Stomach smooth muscle (tissue), 2 donors: Measurements from ENCODE around the gene IPO9.

Source experiments
- H3K27ac ChIP-seq: one replicate; pipeline ENCODE4 v1.7.0; 2013; ENCODE audit warnings: mild to moderate bottlenecking, low read length, inconsistent platforms
- H3K27me3 ChIP-seq, 2 donors: one replicate each; pipeline ENCODE4 v1.7.0; 2013; ENCODE audit warnings: low read length in 2 of 2; ENCODE audit not compliant: insufficient read depth in 2 of 2, control insufficient read depth in 1 of 2
- H3K36me3 ChIP-seq, 2 donors: one replicate each; pipeline ENCODE4 v1.7.0; 2013; ENCODE audit warnings: low read length in 2 of 2; ENCODE audit not compliant: control insufficient read depth in 2 of 2, insufficient read depth in 2 of 2
- H3K4me1 ChIP-seq: one replicate; pipeline ENCODE4 v1.7.0; 2013; ENCODE audit warnings: low read length; ENCODE audit not compliant: control insufficient read depth, insufficient read depth
- H3K4me3 ChIP-seq, 2 donors: one replicate each; pipeline ENCODE4 v1.7.0; 2013; ENCODE audit warnings: low read length in 2 of 2
- H3K9ac ChIP-seq, 2 donors: one replicate each; pipeline ENCODE4 v1.7.0; 2013; ENCODE audit warnings: low read length in 2 of 2, mild to moderate bottlenecking in 1 of 2
- H3K9me3 ChIP-seq, 2 donors: one replicate each; pipeline ENCODE4 v1.7.0; 2013; ENCODE audit warnings: low read length in 2 of 2; ENCODE audit not compliant: control insufficient read depth in 2 of 2
- donor health status: healthy.
- donor health status: Pancreatic carcinoma.

IPO9 gene

GRCh38 chr1:201906336-201906735 is 77.4 kb downstream of the IPO9 start:
- Histone ChIP-seq H3K27me3 (no peaks in the 10 kb centered on the region), H3K9ac (peak overlapping the region; percentile 29 to 84), H3K36me3 (peaks cover 5 to 13% of the 10 kb centered on the region in 2 donors), H3K4me1 (peaks cover 89% of the 10 kb centered on the region), H3K4me3 (no peak overlapping the region), H3K9me3 (no peaks in the 10 kb centered on the region), H3K27ac (peak overlapping the region; percentile 99)

GRCh38 chr1:201907621-201908020 is 78.7 kb downstream of the IPO9 start:
- Histone ChIP-seq H3K27ac (peak overlapping the region; percentile 99), H3K9ac (peak overlapping the region; percentile 64 to 84), H3K4me3 (peak overlapping the region in 1 of 2 donors; percentile 29), H3K36me3 (peaks cover 11 to 16% of the 10 kb centered on the region in 2 donors), H3K4me1 (peaks cover 91% of the 10 kb centered on the region), H3K9me3 (no peaks in the 10 kb centered on the region), H3K27me3 (no peaks in the 10 kb centered on the region)

GRCh38 chr1:201911826-201912571 is 83.0 kb downstream of the IPO9 start:
- peaks cover 11 to 17% of the 10 kb centered on the region in 2 donors for H3K36me3 ChIP-seq
- H3K27ac ChIP-seq, result peak overlapping the region; percentile 97
- H3K4me3 ChIP-seq, result no peak overlapping the region
- H3K4me1 ChIP-seq, result peaks cover 91% of the 10 kb centered on the region
- H3K9ac ChIP-seq, result peak overlapping the region in 1 of 2 donors; percentile 6
- no peaks in the 10 kb centered on the region for H3K9me3 ChIP-seq
- H3K27me3 ChIP-seq, result no peaks in the 10 kb centered on the region

GRCh38 chr1:201912832-201913231 is 83.9 kb downstream of the IPO9 start:
- Histone ChIP-seq H3K27ac (peak overlapping the region; percentile 97), H3K9me3 (no peaks in the 10 kb centered on the region), H3K9ac (peak overlapping the region; percentile 29 to 44), H3K4me1 (peaks cover 91% of the 10 kb centered on the region), H3K36me3 (peaks cover 11 to 16% of the 10 kb centered on the region in 2 donors), H3K4me3 (no peak overlapping the region), H3K27me3 (no peaks in the 10 kb centered on the region)

GRCh38 chr1:201914456-201915235 is 85.7 kb downstream of the IPO9 start:
- Histone ChIP-seq H3K27me3 (no peaks in the 10 kb centered on the region), H3K9ac (peak overlapping the region in 1 of 2 donors; percentile 46), H3K4me3 (no peak overlapping the region), H3K27ac (peak overlapping the region; percentile 97), H3K9me3 (no peaks in the 10 kb centered on the region), H3K36me3 (peaks cover 8 to 15% of the 10 kb centered on the region in 2 donors), H3K4me1 (peaks cover 91% of the 10 kb centered on the region)

GRCh38 chr1:201916649-201917249 is 87.8 kb downstream of the IPO9 start:
- peaks cover 11 to 12% of the 10 kb centered on the region in 2 donors for H3K36me3 ChIP-seq
- peak overlapping the region; percentile 15 to 54 for H3K4me3 ChIP-seq
- peak overlapping the region; percentile 47 to 58 for H3K9ac ChIP-seq
- no peaks in the 10 kb centered on the region for H3K9me3 ChIP-seq
- H3K27me3 ChIP-seq, result no peaks in the 10 kb centered on the region
- peaks cover 92% of the 10 kb centered on the region for H3K4me1 ChIP-seq
- H3K27ac ChIP-seq, result peak overlapping the region; percentile 97

- Histone ChIP-seq H3K9ac (peak overlapping the region; percentile 58 to 68), H3K27ac (peak overlapping the region; percentile 97), H3K36me3 (peaks cover 10 to 13% of the 10 kb centered on the region in 2 donors), H3K27me3 (no peaks in the 10 kb centered on the region), H3K9me3 (no peaks in the 10 kb centered on the region), H3K4me1 (peaks cover 89% of the 10 kb centered on the region), H3K4me3 (peak overlapping the region; percentile 15 to 54)
Observed at GRCh38 chr1:201917362-201918033, 88.5 kb downstream of the IPO9 start.

GRCh38 chr1:201918343-201918742 is 89.4 kb downstream of the IPO9 start:
- no peaks in the 10 kb centered on the region for H3K9me3 ChIP-seq
- peak overlapping the region; percentile 8 to 54 for H3K4me3 ChIP-seq
- peaks cover 85% of the 10 kb centered on the region for H3K4me1 ChIP-seq
- H3K27ac ChIP-seq, result peak overlapping the region; percentile 97
- peak overlapping the region; percentile 56 to 68 for H3K9ac ChIP-seq
- H3K36me3 ChIP-seq, result peaks cover 14 to 16% of the 10 kb centered on the region in 2 donors
- no peaks in the 10 kb centered on the region for H3K27me3 ChIP-seq

- Histone ChIP-seq H3K9ac (no peak overlapping the region), H3K36me3 (peaks cover 13 to 18% of the 10 kb centered on the region in 2 donors), H3K4me3 (no peak overlapping the region), H3K27me3 (no peaks in the 10 kb centered on the region), H3K4me1 (peaks cover 70% of the 10 kb centered on the region), H3K27ac (peak overlapping the region; percentile 97), H3K9me3 (no peaks in the 10 kb centered on the region)
Observed at GRCh38 chr1:201921952-201922558, 93.1 kb downstream of the IPO9 start.

- Histone ChIP-seq H3K27ac (peak overlapping the region; percentile 41), H3K4me1 (peaks cover 57% of the 10 kb centered on the region), H3K4me3 (no peak overlapping the region), H3K27me3 (no peaks in the 10 kb centered on the region), H3K9me3 (no peaks in the 10 kb centered on the region), H3K36me3 (peaks cover 19 to 28% of the 10 kb centered on the region in 2 donors), H3K9ac (no peak overlapping the region)
Observed at GRCh38 chr1:201925301-201925567, 96.3 kb downstream of the IPO9 start.
